PC-9 (cell line): Measurements from ENCODE around the gene GABRG3.

Experiments
- EZH2 ChIP-seq: fragments of 200-600 bp; sonication (generic); IDR thresholded peaks from 2 replicates; pipeline ENCODE4 v1.8.0; 2017; ENCODE audit warnings: antibody characterized with exemption, low read depth
- TF ChIP-seq, protein P1 (sequence below): fragments of 200-600 bp; sonication (generic); conservative IDR thresholded peaks from 2 replicates; pipeline ENCODE4 v1.6.1; 2017; ENCODE audit warnings: mixed run types, antibody characterized with exemption, mild to moderate bottlenecking, moderate library complexity

DNA sequence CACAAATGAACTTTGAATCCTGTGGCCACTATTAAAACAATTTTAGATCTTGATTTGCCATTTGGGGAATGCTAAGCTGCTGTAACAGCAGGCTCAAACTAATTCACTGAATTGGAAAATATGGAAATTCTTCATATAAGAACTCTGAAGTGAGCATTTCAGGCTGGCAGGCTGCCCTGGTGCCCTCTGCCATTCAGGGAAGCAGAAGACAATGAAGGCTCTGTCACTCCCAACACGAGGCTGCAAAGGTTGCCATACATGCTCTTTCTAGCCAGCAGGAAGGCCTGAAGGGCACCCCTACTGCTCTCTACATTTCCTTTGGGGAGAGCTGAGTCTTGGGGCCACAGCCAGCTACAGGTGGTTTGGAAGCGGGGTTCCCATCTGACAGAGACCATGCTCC, 88.0 kb downstream of the GABRG3 start:
- no peak for TF ChIP-seq EZH2
- TF ChIP-seq, protein P1, sequence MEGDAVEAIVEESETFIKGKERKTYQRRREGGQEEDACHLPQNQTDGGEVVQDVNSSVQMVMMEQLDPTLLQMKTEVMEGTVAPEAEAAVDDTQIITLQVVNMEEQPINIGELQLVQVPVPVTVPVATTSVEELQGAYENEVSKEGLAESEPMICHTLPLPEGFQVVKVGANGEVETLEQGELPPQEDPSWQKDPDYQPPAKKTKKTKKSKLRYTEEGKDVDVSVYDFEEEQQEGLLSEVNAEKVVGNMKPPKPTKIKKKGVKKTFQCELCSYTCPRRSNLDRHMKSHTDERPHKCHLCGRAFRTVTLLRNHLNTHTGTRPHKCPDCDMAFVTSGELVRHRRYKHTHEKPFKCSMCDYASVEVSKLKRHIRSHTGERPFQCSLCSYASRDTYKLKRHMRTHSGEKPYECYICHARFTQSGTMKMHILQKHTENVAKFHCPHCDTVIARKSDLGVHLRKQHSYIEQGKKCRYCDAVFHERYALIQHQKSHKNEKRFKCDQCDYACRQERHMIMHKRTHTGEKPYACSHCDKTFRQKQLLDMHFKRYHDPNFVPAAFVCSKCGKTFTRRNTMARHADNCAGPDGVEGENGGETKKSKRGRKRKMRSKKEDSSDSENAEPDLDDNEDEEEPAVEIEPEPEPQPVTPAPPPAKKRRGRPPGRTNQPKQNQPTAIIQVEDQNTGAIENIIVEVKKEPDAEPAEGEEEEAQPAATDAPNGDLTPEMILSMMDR: no peak
